ENCODE measurements around the gene CABLES1. TPM values are rescaled to one million over a fixed set of nuclear protein-coding genes. Genes with fewer than 3 reads are reported as not detected.

Gene CABLES1
- total and polyA plus RNA-seq, 2 experiments from 2014 or later, result 3.8 to 4.1 TPM

- TF ChIP-seq, protein P1, sequence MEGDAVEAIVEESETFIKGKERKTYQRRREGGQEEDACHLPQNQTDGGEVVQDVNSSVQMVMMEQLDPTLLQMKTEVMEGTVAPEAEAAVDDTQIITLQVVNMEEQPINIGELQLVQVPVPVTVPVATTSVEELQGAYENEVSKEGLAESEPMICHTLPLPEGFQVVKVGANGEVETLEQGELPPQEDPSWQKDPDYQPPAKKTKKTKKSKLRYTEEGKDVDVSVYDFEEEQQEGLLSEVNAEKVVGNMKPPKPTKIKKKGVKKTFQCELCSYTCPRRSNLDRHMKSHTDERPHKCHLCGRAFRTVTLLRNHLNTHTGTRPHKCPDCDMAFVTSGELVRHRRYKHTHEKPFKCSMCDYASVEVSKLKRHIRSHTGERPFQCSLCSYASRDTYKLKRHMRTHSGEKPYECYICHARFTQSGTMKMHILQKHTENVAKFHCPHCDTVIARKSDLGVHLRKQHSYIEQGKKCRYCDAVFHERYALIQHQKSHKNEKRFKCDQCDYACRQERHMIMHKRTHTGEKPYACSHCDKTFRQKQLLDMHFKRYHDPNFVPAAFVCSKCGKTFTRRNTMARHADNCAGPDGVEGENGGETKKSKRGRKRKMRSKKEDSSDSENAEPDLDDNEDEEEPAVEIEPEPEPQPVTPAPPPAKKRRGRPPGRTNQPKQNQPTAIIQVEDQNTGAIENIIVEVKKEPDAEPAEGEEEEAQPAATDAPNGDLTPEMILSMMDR (IDR thresholded peaks at IDR 0.05; ENCODE audit: low read depth, low read length), result no peak
- Histone ChIP-seq H3K27me3 (no peaks in the 10 kb centered on the region), H3K4me3 (no peak overlapping the region), H3K4me1 (ENCODE audit: low read depth) (no peaks in the 10 kb centered on the region), H3K27ac (no peak overlapping the region), H3K9me3 (ENCODE audit: low read depth) (no peaks in the 10 kb centered on the region), H3K36me3 (no peaks in the 10 kb centered on the region)
- DNase-seq (ENCODE audit: low read depth in 1 of 2, low spot score in 1 of 2), result peak in 1 of 2 donors; percentile 95
Observed at GRCh38 chr18:23302851-23303527, 167.7 kb downstream of the CABLES1 start.

DNA sequence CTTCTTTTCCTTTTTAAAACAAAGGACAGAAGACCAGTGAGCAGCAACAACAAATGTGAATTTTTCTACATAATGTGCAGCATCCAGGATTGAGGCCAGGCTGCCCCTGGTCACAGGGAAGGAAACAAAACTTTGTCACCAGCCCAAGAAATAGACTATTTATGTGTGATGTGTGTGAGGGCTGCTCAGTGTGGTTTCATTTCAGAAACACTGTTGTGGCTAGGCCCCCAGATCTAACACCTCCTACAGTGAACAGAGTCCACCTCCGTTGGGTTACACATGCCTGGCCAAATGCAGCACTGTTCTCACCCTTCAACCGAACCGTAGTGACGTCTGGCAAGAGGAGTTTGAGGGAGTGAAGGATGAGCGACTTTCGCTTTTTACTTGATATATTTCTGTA, 171.5 kb downstream of the CABLES1 start:
- no peak for DNase-seq (ENCODE audit: low read depth in 1 of 2, low spot score in 1 of 2)
- TF ChIP-seq, protein P1 (IDR thresholded peaks at IDR 0.05; ENCODE audit: low read depth, low read length), result no peak
- H3K27ac ChIP-seq, result no peak overlapping the region

GRCh38 chr18:23307567-23308295, 172.4 kb downstream of the CABLES1 start:
- Histone ChIP-seq H3K9me3 (ENCODE audit: low read depth) (no peaks in the 10 kb centered on the region), H3K36me3 (no peaks in the 10 kb centered on the region), H3K4me3 (no peak overlapping the region), H3K27me3 (no peaks in the 10 kb centered on the region), H3K27ac (no peak overlapping the region), H3K4me1 (ENCODE audit: low read depth) (no peaks in the 10 kb centered on the region)
- DNase-seq (ENCODE audit: low read depth in 1 of 2, low spot score in 1 of 2), result peak in 1 of 2 donors; percentile 64
- TF ChIP-seq, protein P1 (IDR thresholded peaks at IDR 0.05; ENCODE audit: low read depth, low read length), result no peak

More for the DNA sequence above, 171.5 kb downstream of the CABLES1 start:
- H3K27me3 ChIP-seq, result no peaks in the 10 kb centered on the region
- H3K9me3 ChIP-seq (ENCODE audit: low read depth), result no peaks in the 10 kb centered on the region
- H3K4me3 ChIP-seq, result no peak overlapping the region
- no peaks in the 10 kb centered on the region for H3K36me3 ChIP-seq
- H3K4me1 ChIP-seq (ENCODE audit: low read depth), result no peaks in the 10 kb centered on the region

Other genes with a start within 250 kb of the CABLES1 start
- gene RBBP8, start 202.2 kb upstream of the CABLES1 start, total RNA-seq, result 20.6 and 30.1 TPM in 2 replicates
- 27.4 and 30.3 TPM in 2 replicates for gene RBBP8, start 202.2 kb upstream of the CABLES1 start, polyA plus RNA-seq